Mesothelial cell of epicardium (in vitro differentiated cells): ENCODE data around the gene CLDN4. TPM values are rescaled to one million over a fixed set of nuclear protein-coding genes. Genes with fewer than 3 reads are reported as not detected.
"Not testable (repeated sequence)": the region's sequence is repeated elsewhere in the genome, so short reads cannot be mapped to it uniquely, and the experiment has no call there.

Source experiments
- DNase-seq, 2 experiments: peaks; one replicate each; pipeline ENCODE4 v3.0.0; 2021; ENCODE audit warnings: low spot score in 2 of 2; ENCODE audit not compliant: unreplicated experiment in 2 of 2
- H3K27ac Mint-ChIP-seq: 2 replicates; pipeline ENCODE4 v1.8.0; 2021; ENCODE audit warnings: mixed read lengths
- H3K27me3 Mint-ChIP-seq: 2 replicates; pipeline ENCODE4 v1.8.0; 2021; ENCODE audit warnings: low read depth, mixed read lengths
- H3K36me3 Mint-ChIP-seq: 2 replicates; pipeline ENCODE4 v1.8.0; 2021; ENCODE audit warnings: mixed read lengths
- H3K4me1 Mint-ChIP-seq: 2 replicates; pipeline ENCODE4 v1.8.0; 2021; ENCODE audit warnings: mixed read lengths
- H3K4me3 Mint-ChIP-seq: 2 replicates; pipeline ENCODE4 v1.8.0; 2021; ENCODE audit warnings: mild to moderate bottlenecking, moderate library complexity, mixed read lengths
- H3K9me3 Mint-ChIP-seq: 2 replicates; pipeline ENCODE4 v1.8.0; 2021; ENCODE audit warnings: mixed read lengths
- total RNA-seq: library from RNA; stranded (reverse); gene quantifications from 3 replicates; pipeline ENCODE4 v1.2.1, GENCODE V29; 2021
- TF ChIP-seq, protein P1 (sequence below): fragments of 200-600 bp; sonication (generic); IDR thresholded peaks from one replicate; pipeline ENCODE4 v1.5.0; 2021; ENCODE audit warnings: antibody characterized with exemption; ENCODE audit not compliant: unreplicated experiment

The CLDN4 gene
- total RNA-seq, 1 donor from 2014 or later: 165 TPM

DNA sequence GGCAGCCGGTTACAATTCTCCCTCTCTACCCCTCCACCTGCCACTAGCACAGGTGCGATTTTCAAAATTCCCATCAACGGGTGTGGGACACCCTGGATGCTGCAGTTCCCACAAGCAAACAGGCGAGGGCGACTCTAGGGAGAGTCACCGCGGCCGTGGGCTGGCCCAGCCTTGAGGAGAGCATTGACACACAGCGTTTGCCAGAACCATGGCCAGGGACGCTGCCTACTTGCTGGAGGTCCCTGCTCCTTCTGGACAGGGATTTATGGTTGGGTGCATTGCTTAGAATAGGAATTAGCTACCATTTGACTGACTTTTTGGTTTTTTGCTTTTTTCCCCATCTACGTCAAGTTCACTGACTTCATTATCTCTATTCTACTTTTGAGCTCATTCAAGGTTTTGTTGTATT is 19.0 kb upstream of the CLDN4 start:
- H3K9me3 Mint-ChIP-seq: peaks cover 8% of the 10 kb centered on the region
- TF ChIP-seq, protein P1, sequence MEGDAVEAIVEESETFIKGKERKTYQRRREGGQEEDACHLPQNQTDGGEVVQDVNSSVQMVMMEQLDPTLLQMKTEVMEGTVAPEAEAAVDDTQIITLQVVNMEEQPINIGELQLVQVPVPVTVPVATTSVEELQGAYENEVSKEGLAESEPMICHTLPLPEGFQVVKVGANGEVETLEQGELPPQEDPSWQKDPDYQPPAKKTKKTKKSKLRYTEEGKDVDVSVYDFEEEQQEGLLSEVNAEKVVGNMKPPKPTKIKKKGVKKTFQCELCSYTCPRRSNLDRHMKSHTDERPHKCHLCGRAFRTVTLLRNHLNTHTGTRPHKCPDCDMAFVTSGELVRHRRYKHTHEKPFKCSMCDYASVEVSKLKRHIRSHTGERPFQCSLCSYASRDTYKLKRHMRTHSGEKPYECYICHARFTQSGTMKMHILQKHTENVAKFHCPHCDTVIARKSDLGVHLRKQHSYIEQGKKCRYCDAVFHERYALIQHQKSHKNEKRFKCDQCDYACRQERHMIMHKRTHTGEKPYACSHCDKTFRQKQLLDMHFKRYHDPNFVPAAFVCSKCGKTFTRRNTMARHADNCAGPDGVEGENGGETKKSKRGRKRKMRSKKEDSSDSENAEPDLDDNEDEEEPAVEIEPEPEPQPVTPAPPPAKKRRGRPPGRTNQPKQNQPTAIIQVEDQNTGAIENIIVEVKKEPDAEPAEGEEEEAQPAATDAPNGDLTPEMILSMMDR: peak; percentile 19
- H3K4me1 Mint-ChIP-seq: peaks cover 3% of the 10 kb centered on the region
- no peak overlapping the region for H3K27ac Mint-ChIP-seq
- no peak overlapping the region for H3K4me3 Mint-ChIP-seq
- H3K36me3 Mint-ChIP-seq: peaks cover 2% of the 10 kb centered on the region
- H3K27me3 Mint-ChIP-seq: no peaks in the 10 kb centered on the region
- peak in 1 of 2 experiments; percentile 51 for DNase-seq

DNA sequence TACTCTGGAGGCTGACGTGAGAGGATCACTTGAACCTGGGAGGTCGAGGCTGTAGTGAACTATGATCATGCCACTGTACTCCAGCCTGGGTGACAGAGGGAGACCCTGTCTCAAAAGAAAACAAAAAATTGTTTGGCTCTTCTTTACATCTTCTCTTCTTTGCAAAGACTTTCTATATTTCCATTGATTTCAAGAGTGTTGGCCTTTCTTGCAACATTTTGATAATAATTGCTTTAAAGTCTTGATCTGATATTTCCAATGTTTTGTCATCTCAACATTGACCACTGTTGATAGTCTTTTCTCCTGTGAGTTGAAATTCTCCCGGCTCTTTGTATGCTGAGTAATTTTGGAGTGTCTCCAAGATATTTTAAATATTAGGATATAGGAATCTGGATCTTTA is 17.8 kb upstream of the CLDN4 start:
- TF ChIP-seq, protein P1: no peak
- Mint-ChIP-seq H3K9me3 (peaks cover 8% of the 10 kb centered on the region), H3K27ac (no peak overlapping the region), H3K27me3 (no peaks in the 10 kb centered on the region), H3K36me3 (peaks cover 2% of the 10 kb centered on the region), H3K4me1 (peaks cover 3% of the 10 kb centered on the region), H3K4me3 (no peak overlapping the region)
- no peak for DNase-seq

DNA sequence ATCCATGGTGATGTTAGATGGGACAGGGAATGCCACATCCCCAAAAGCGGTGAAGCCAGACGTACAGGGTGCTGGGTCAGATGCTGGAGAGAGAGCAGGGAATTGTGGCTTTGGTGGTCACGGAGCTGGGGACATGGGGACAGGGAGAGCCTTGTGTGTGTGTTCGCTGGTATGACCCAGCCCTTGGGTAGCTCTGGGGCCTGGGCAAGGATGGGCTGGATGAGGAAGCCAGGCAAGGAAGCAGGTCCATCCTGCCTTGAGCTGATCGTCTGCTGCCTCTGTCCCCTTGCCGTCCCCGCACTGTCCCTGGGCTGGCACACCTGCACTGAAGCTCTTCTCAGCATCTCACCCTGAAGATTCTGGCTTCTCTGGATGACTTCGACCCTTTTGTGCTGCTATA is 15.4 kb upstream of the CLDN4 start:
- no peak overlapping the region for H3K4me3 Mint-ChIP-seq
- peaks cover 8% of the 10 kb centered on the region for H3K9me3 Mint-ChIP-seq
- no peak for DNase-seq
- no peaks in the 10 kb centered on the region for H3K27me3 Mint-ChIP-seq
- no peaks in the 10 kb centered on the region for H3K4me1 Mint-ChIP-seq
- H3K36me3 Mint-ChIP-seq: peaks cover 2% of the 10 kb centered on the region
- TF ChIP-seq, protein P1: no peak
- no peak overlapping the region for H3K27ac Mint-ChIP-seq

DNA sequence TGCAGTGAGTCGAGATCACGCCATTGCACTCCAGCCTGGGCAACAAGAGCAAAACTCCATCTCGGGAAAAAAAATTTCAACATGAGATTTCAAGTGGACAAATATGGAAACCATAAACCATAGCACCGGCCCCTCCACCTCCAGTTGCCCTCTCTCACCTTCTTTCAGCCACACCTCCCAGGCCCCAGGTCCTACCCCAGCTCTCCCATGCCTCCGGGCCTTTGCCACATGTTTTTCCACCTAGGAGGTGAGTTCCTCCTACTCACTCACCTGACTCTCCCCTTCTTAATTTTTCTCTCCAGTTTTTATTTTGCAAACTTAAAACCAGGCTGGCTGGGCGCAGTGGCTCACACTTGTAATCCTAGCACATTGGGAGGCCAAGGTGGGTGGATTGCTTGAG is 13.7 kb upstream of the CLDN4 start:
- no peaks in the 10 kb centered on the region for H3K27me3 Mint-ChIP-seq
- no peak overlapping the region for H3K4me3 Mint-ChIP-seq
- H3K9me3 Mint-ChIP-seq: peaks cover 8% of the 10 kb centered on the region
- DNase-seq: no peak
- TF ChIP-seq, protein P1: no peak
- peaks cover 2% of the 10 kb centered on the region for H3K36me3 Mint-ChIP-seq
- H3K27ac Mint-ChIP-seq: no peak overlapping the region
- H3K4me1 Mint-ChIP-seq: peaks cover 3% of the 10 kb centered on the region

DNA sequence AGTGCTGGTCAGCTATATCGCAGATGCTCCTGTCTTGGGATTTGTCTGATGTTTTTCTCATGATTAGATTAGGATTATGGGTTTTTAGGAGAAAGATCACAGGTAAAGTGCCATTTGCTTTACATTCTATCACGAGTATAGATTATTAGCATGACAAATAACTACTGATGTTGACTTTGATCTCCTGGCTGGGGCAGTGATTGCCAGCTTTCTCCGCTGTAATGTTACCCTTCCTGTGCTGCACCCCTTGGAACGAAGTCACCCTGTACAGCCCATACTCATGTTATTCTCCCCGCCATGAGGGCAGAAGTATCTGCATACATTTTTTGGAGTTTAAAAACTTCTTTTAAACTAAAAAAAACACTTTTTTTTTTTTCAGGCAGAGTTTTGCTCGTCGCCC is 10.8 kb upstream of the CLDN4 start:
- H3K36me3 Mint-ChIP-seq: no peaks in the 10 kb centered on the region
- no peak overlapping the region for H3K27ac Mint-ChIP-seq
- no peak for DNase-seq
- H3K9me3 Mint-ChIP-seq: no peaks in the 10 kb centered on the region
- H3K4me1 Mint-ChIP-seq: peaks cover 8% of the 10 kb centered on the region
- H3K27me3 Mint-ChIP-seq: no peaks in the 10 kb centered on the region
- TF ChIP-seq, protein P1: no peak
- no peak overlapping the region for H3K4me3 Mint-ChIP-seq

DNA sequence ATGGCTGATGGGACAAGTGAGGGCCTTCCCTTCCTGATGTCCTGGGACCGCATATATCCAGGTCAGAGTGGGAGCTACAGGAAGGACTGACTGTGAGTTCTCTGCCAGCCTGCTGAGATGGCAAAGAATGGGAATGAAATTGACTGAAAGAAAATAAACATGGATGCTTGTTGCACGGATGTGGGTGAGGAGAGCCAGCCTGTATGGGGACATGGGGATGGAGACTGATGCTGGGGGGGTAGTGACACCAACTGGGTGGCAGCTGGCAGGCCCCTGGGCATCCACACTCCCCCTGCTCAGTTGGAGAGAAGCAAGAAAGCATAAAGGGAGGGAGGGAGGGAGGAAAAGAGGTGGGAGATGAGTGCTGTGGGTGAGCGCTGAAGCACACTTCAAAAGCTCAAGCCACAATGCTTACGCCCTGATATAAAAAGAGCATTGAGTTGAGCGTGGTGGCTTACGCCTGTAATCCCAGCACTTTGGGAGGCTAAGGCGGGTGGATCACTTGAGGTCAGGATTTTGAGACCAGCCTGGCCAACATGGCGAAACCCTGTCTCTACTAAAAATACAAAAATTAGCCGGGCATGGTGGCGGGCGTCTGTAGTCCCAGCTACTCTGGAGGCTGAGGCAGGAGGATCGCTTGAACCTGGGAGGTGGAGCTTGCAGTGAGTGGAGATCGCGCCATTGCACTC is 9.1 kb upstream of the CLDN4 start:
- H3K9me3 Mint-ChIP-seq, H3K27me3 Mint-ChIP-seq, DNase-seq, H3K27ac Mint-ChIP-seq, H3K4me3 Mint-ChIP-seq, H3K36me3 Mint-ChIP-seq: not testable (repeated sequence)
- H3K4me1 Mint-ChIP-seq: peaks cover 11% of the 10 kb centered on the region
